NCI-H1105 treated with DMSO at 0.1 percent for 48 hours (cell line): ENCODE measurements around the gene NRG2.

Experiments
- DNase-seq: peaks from one replicate; lab custom pipeline; 2025; lab: John Stamatoyannopoulos, UW

Gene NRG2

GRCh38 chr5:139856714-139857113 lies 186.4 kb downstream of the NRG2 start:
- DNase-seq, result no peak

DNA sequence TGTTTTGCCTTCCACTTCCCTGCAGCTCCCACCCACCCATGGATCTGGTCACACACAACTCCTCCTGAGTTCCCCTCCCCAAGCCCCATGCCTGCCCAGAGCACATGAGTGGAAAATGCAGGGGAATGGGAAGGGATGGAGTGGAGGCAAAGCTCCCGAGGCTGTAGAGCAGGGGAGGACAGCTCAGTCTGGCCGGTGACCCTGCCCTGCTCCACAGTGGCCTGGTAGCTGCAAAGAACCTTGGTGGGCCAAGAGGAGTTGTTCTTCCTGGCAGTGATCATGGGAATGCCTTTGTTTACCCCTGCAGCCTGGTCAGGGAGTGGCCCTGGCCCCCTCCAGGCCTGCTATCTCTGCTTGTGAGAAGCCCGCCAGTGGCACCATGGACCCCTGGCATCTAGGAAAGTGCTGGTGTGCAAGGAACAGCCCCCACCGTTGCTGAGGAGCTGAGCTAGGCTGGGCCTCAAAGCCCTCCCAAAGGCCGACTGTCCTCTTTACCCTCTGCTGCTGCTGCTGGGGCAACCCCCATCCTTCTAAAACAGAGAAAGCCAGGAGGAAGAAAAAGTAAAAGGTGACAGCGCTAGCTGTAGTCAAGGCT lies 187.1 kb downstream of the NRG2 start:
- no peak for DNase-seq

- no peak for DNase-seq
Measured at GRCh38 chr5:139855451-139855850, 187.6 kb downstream of the NRG2 start.

GRCh38 chr5:139854953-139855352 lies 188.1 kb downstream of the NRG2 start:
- DNase-seq, result no peak

GRCh38 chr5:139854029-139854605 lies 189.0 kb downstream of the NRG2 start:
- DNase-seq, result no peak

- no peak for DNase-seq
Measured at GRCh38 chr5:139852696-139853095, 190.4 kb downstream of the NRG2 start.

DNA sequence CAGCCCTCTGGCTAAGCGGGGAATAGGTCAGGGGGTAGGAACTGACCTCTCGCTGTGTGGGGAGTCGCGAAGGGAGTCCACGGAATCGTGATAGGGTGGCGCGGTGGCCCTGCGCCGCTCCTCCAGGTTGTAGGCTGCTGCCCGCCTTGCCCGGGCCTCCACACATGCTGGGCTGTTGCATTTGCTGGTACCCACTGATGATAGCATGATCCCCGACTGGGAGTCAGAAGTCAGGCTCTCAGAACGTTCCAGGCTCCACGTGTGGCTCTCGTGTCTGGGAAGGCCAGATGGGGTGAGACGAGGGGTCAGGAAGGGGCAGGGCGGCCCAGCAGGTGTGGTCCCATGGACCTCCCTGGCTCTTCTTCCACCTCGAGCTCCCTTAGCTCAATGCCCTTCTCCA lies 191.5 kb downstream of the NRG2 start:
- no peak for DNase-seq

DNA sequence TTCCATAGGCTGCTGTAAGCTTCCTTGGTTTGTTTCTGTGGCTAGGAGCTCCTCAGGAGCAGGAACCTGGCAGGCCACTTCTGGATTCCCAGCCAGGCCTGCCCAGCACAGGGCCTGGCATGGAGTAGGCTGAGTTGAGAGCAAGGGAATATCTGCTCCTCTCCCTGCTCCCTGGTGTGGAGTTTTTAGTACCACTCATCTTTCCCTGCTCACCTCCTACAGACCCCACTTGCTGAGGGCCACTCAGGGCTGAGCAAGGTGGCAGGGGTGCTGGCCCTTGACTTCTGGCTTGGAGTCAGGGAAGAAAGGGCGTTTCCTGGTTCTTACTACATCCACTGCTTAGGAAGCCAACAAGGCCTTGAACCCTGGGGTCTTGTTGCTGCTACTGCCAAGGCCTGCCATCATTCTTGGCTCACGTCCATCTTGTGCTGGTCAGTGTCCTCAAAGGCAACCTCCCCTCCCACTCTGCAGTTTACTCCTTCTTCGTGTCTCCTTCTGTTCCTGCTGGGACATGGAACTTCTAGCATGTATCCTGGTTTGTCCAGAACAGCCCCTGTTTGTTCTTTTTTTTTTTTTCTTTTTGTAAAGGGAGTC lies 192.6 kb downstream of the NRG2 start:
- no peak for DNase-seq

DNA sequence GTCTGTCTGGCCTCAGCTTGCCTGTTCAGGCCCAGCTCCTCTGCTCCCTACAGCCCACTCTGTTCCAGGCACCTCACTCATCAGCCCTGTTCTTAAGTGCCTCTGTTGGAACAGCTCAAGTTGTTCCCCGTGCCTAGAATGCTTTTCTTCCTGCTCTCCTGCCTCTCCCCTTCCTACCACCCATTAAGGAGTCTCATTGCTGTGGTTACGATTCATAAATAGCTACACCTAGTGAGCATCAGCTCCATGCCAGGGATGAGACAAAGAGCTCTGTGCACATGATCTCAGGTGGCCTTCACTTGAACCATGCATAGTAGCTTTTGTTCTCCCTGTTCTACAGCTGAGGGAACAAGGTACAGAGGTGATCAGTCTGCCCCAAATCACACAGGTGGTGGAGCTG lies 193.2 kb downstream of the NRG2 start:
- DNase-seq, result no peak

- no peak for DNase-seq
Measured at GRCh38 chr5:139849501-139849900, 193.6 kb downstream of the NRG2 start.

DNA sequence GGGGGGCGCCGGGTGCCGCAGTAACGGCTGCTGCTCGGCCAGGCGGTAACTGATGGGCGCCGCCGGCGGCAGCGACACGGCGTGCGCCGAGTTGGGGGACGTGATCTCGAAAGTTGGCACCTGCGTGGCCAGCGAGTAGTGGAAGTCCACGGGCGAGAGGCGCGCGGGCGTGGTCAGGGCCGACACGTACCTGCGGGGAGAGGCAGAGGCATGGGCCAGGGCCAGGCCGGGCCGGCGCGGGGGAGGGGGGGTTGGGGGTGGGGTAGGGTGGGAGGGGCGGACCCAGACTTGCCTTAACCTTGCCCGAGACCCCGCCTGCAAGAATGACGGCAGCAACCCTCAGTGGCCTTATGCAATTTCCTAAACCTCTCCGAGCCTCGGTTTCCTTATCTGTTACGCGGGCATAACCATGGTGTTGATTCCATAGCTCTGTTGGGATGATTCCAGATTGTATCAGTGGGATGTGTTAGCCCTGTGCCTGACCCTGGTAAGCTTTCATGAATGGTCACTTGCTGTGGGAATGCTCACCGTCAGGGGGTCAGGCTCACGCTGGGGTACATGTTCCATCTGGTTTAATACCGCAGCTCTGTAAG lies 194.5 kb downstream of the NRG2 start:
- no peak for DNase-seq

DNA sequence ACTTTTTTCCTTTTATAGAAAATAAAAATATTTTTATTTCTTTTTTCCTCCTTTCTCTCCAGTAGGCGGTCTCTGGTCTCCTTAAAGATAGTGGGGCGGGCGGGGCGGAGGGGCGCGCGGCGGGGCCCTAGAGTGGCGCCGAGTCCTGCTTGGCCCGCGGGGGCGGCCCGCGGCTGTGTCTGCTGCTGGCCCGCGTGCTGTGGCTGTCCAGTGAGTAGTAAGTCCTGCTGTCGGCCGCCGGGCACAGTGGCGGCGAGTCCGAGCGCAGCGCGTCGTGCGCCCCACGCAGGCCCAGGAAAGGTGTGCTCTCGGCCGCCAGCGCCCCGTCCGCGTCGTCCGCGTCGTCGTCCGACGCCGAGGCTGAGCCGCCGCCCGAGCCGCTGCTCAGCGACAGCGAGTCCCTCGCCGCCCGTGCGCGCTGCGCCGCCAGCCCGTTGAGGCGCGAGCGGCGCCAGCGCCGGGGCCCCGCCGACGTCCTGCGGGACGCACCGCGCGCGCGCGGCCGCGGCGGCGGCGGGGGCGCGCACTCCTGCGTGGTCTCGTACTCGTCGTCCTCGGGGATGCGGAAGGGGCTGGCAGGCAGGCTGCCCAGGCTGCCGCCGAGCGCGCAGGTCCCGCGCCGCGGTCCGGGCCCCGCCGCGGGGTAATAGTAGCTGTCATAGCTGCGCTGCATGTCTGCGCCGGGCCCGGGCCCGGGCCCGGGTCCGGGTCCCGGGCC lies 195.2 kb downstream of the NRG2 start:
- peak; percentile 25 for DNase-seq

DNA sequence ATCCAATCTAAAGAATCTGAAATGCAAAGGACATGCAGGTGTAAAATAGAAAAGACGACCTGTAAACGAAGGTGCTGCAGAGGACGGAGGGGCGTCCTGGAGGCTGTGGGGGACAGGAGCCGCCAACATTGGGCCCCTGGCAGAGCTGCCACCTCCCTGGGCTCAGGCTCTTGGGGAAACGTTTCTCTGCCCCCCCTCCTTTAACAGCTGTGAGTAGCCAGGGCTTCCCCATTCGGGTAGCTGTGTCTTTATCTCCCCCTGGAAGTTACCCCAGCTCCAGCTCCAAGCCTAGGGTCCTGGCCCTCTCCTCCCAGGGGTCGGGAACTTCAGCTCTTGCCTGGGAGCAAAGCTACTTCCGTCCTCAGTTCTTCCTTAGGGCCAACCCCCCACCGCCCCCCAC lies 196.0 kb downstream of the NRG2 start:
- DNase-seq, result no peak

- no peak for DNase-seq
Measured at GRCh38 chr5:139845846-139846681, 197.0 kb downstream of the NRG2 start.

- peak; percentile 31 for DNase-seq
Measured at GRCh38 chr5:139844472-139845145, 198.5 kb downstream of the NRG2 start.

DNA sequence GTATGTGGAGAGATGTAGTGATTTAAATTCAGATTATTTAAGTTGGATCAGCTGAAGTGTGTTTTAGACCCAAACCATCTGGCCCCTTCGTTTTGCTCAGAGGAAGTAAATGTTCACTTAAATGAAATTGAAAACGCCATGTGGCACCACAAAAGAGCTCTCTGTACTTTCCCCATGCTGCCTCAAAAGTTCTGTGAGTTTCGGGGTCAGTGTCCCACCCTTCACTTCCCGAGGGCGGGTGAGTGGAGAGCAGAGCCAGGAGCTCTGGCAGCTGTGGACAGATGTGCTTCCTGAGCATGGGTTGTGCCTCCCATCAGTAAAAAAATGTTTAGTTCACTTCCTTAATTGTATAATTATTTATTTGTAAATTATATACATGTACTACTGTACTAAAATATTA lies 199.1 kb downstream of the NRG2 start:
- DNase-seq, result no peak

DNA sequence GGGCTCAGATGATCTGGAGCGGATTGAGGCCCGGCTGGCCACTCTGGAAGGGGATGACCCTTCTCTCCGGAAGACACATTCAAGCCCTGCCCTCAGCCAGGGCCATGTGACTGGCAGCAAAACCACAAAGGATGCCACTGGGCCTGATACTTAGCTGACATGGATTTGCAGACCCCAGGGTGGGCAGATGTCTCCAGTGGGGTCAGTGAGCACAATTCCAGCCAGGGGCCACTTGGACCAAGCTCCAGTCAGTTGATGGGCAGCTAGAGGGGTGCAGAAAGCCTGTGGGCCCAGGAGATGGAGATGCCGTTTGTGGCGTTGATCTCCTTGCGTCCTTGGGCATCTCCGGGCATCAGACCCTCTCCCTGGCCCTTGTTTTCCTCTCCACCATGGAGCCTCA lies 200.8 kb downstream of the NRG2 start:
- DNase-seq, result no peak

DNA sequence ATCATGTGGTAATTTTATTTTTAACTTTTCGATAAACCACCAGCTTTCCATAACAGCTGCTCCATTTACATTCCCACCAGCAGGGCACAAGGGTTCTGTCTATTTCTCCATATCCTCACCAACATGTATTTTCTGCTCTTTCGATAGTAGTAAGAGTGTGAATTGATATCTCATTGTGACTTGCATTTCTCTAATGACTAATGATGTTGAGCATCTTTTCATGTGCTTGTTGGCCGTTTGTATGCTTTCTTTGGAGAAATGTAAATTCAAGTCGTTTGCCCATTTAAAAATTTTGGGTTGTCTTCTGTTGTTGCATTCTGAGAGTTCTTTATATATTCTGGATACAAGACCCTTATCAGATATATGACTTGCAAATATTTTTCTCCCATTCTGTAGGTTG lies 201.6 kb downstream of the NRG2 start:
- no peak for DNase-seq

DNA sequence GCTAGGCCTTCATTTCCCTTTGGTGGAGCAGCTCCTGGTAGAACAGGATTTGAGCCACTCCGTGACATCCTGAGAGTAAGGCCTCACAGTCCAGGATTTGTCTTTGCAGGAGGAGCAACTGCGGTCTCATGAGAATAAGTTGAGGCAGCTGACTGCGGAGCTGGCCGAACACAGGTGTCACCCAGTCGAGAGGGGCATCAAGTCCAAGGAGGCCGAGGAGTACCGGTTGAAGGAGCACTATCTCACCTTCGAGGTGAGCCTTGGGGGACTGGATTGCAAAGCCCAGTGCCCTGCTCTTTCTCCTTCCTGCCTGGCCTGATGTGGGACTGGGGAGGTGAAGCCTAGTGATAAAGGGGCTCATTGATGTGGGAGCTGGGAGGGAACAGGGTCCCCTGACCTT lies 203.2 kb downstream of the NRG2 start:
- DNase-seq, result no peak

GRCh38 chr5:139839232-139839815 lies 203.8 kb downstream of the NRG2 start:
- DNase-seq, result no peak
